IMR-90 (cell line): ENCODE data around the gene STAT1. TPM values are rescaled to one million over a fixed set of nuclear protein-coding genes. Genes with fewer than 3 reads are reported as not detected.

Experiments
- ATAC-seq: fragments of 200-7000 bp; cut with Tn5 transposase; 2 replicates; pipeline ENCODE4 v1.9.1; 2020; ENCODE audit warnings: low read depth, mild to moderate bottlenecking, moderate library complexity
- BruUV-seq: library from RNA; stranded (reverse); fragments of 400-500 nt; replicated peaks from 2 replicates; lab custom pipeline; 2021; lab: Mats Ljungman, UMichigan
- CTCF ChIA-PET: fragments of 300-600 bp; formaldehyde crosslinking; extraction: SDS; loops from one replicate; lab custom pipeline; 2021; ENCODE audit warnings: antibody characterized with exemption; lab: Yijun Ruan, JAX
- POLR2A ChIA-PET: fragments of 300-600 bp; sonication (Branson Sonifier 250); formaldehyde crosslinking; loops from one replicate; lab custom pipeline; 2022; ENCODE audit warnings: antibody characterized with exemption; ENCODE audit not compliant: unreplicated experiment; lab: Charles Lee
- DNase-seq: peaks from one replicate; pipeline ENCODE4 v3.0.0; 2013
- H2AFZ ChIP-seq: replicated peaks from 2 replicates; pipeline ENCODE3; 2013; ENCODE audit warnings: low read length, mild to moderate bottlenecking; ENCODE audit not compliant: poor library complexity
- H2AK5ac ChIP-seq: 2 replicates; pipeline ENCODE4 v1.6.1; 2013; ENCODE audit warnings: low read depth, low read length, inconsistent platforms
- H2AK9ac ChIP-seq: replicated peaks from 2 replicates; pipeline ENCODE3; 2013; ENCODE audit warnings: mild to moderate bottlenecking, low read depth, low read length, moderate library complexity; ENCODE audit not compliant: poor library complexity
- H2BK120ac ChIP-seq: 2 replicates; pipeline ENCODE4 v1.6.1; 2013; ENCODE audit warnings: low read depth, low read length, inconsistent platforms
- H2BK15ac ChIP-seq: 3 replicates; pipeline ENCODE4 v1.6.1; 2013; ENCODE audit warnings: low read depth, low read length, inconsistent platforms
- H2BK20ac ChIP-seq: 2 replicates; pipeline ENCODE4 v1.6.1; 2013; ENCODE audit warnings: low read depth, mild to moderate bottlenecking, inconsistent platforms, low read length, moderate library complexity
- H2BK5ac ChIP-seq: 2 replicates; pipeline ENCODE4 v1.6.1; 2013; ENCODE audit warnings: mild to moderate bottlenecking, low read depth, low read length, inconsistent platforms; ENCODE audit not compliant: poor library complexity, severe bottlenecking
- H3K14ac ChIP-seq: replicated peaks from 2 replicates; pipeline ENCODE4 v1.6.1; 2013; ENCODE audit warnings: low read depth, low read length, inconsistent platforms
- H3K18ac ChIP-seq: 2 replicates; pipeline ENCODE4 v1.6.1; 2013; ENCODE audit warnings: low read depth, low read length, control low read depth
- H3K23ac ChIP-seq: 2 replicates; pipeline ENCODE4 v1.6.1; 2013; ENCODE audit warnings: low read depth, low read length, inconsistent platforms
- H3K27ac ChIP-seq: 2 replicates; pipeline ENCODE4 v1.5.1; 2013; ENCODE audit warnings: mild to moderate bottlenecking, control low read depth, low read length; ENCODE audit not compliant: insufficient read depth
- H3K27me3 ChIP-seq: 2 replicates; pipeline ENCODE4 v1.6.1; 2013; ENCODE audit warnings: low read length; ENCODE audit not compliant: control insufficient read depth, insufficient read depth
- H3K36me3 ChIP-seq: 2 replicates; pipeline ENCODE4 v1.6.1; 2013; ENCODE audit warnings: low read length, mixed read lengths; ENCODE audit not compliant: control insufficient read depth, insufficient read depth
- H3K4ac ChIP-seq: 2 replicates; pipeline ENCODE4 v1.6.1; 2013; ENCODE audit warnings: low read depth, low read length, inconsistent platforms
- H3K4me1 ChIP-seq: 2 replicates; pipeline ENCODE4 v1.6.1; 2013; ENCODE audit warnings: low read length, mixed read lengths; ENCODE audit not compliant: control insufficient read depth, insufficient read depth
- H3K4me2 ChIP-seq: 2 replicates; pipeline ENCODE4 v1.6.1; 2013; ENCODE audit warnings: low read depth, mild to moderate bottlenecking, control low read depth, low read length, moderate library complexity
- H3K4me3 ChIP-seq: 2 replicates; pipeline ENCODE4 v1.5.1; 2013; ENCODE audit warnings: low read depth, mild to moderate bottlenecking, control low read depth, low read length, moderate library complexity; ENCODE audit not compliant: insufficient read depth
- H3K56ac ChIP-seq: 2 replicates; pipeline ENCODE4 v1.6.1; 2013; ENCODE audit warnings: low read length, inconsistent platforms; ENCODE audit not compliant: insufficient read depth; ENCODE audit errors: extremely low read depth
- H3K79me1 ChIP-seq, 2 experiments: 2 replicates each; pipeline ENCODE4 v1.6.1; 2013; ENCODE audit warnings: low read length in 2 of 2, inconsistent platforms in 1 of 2, low read depth in 1 of 2
- H3K9ac ChIP-seq: 2 replicates; pipeline ENCODE4 v1.6.1; 2013; ENCODE audit warnings: low read depth, low read length, control low read depth
- H3K9me1 ChIP-seq: 2 replicates; pipeline ENCODE4 v1.6.1; 2013; ENCODE audit warnings: low read length, inconsistent platforms; ENCODE audit not compliant: insufficient read depth
- H3K9me3 ChIP-seq: 2 replicates; pipeline ENCODE4 v1.6.1; 2013; ENCODE audit warnings: low read length; ENCODE audit not compliant: control insufficient read depth, insufficient read depth
- H4K20me1 ChIP-seq: 2 replicates; pipeline ENCODE4 v1.6.1; 2013; ENCODE audit warnings: low read length, inconsistent platforms; ENCODE audit not compliant: insufficient read depth
- H4K5ac ChIP-seq: 2 replicates; pipeline ENCODE4 v1.6.1; 2013; ENCODE audit warnings: mild to moderate bottlenecking, low read depth, low read length, control low read depth
- H4K8ac ChIP-seq, 2 experiments: 2 replicates each; pipeline ENCODE4 v1.6.1; 2013; ENCODE audit warnings: low read depth in 2 of 2, low read length in 2 of 2, control low read depth in 1 of 2, inconsistent platforms in 1 of 2
- H4K91ac ChIP-seq: 2 replicates; pipeline ENCODE4 v1.6.1; 2013; ENCODE audit warnings: low read depth, low read length, inconsistent platforms; ENCODE audit not compliant: insufficient read depth
- CEBPB ChIP-seq: IDR thresholded peaks from 2 replicates; pipeline ENCODE4 v1.6.1; 2012; ENCODE audit warnings: low read depth, low read length, improper control_type of control experiment
- MAFK ChIP-seq: IDR thresholded peaks from 2 replicates; pipeline ENCODE4 v1.6.1; 2012; ENCODE audit warnings: low read depth, low read length, improper control_type of control experiment
- MAZ ChIP-seq: IDR thresholded peaks from 2 replicates; pipeline ENCODE4 v1.6.1; 2012; ENCODE audit warnings: low read depth, mild to moderate bottlenecking, low read length, improper control_type of control experiment, moderate library complexity, borderline replicate concordance
- MXI1 ChIP-seq: IDR thresholded peaks from 2 replicates; pipeline ENCODE4 v1.6.1; 2012; ENCODE audit warnings: low read depth, mild to moderate bottlenecking, low read length, moderate library complexity, borderline replicate concordance
- NFE2L2 ChIP-seq: fragments of 150-350 bp; IDR thresholded peaks from 2 replicates; pipeline ENCODE4 v1.6.1; 2016; ENCODE audit warnings: low read depth, mild to moderate bottlenecking, low read length
- POLR2A ChIP-seq: IDR thresholded peaks from 2 replicates; pipeline ENCODE4 v1.6.1; 2012; ENCODE audit warnings: mild to moderate bottlenecking, low read depth, low read length
- RAD21 ChIP-seq: IDR thresholded peaks from 2 replicates; pipeline ENCODE4 v1.6.1; 2012; ENCODE audit warnings: low read length, improper control_type of control experiment
- RFX5 ChIP-seq: IDR thresholded peaks from 2 replicates; pipeline ENCODE4 v1.8.0; 2012; ENCODE audit warnings: low read depth, mild to moderate bottlenecking, low read length, moderate library complexity
- WGBS, 2 experiments: methylation state at CpG; one replicate each; pipeline versions ENCODE4 v1.1.5 to v1.1.7; 2013; ENCODE audit warnings: missing lambda C conversion rate in 2 of 2; ENCODE audit not compliant: insufficient read length in 1 of 2; ENCODE audit errors: extremely low coverage in 2 of 2; 5-methylcytosine and 5-hydroxymethylcytosine counted together
- dilution Hi-C: fragments of 300-500 bp; cut with HindIII; formaldehyde crosslinking; loops from one replicate; pipeline ENCODE4 v1.14.3; 2018; ENCODE audit warnings: low sequenced_read_pairs; ENCODE audit not compliant: unreplicated experiment
- in situ Hi-C: fragments of 300-500 bp; cut with MboI; formaldehyde crosslinking; loops from 3 replicates; pipeline ENCODE4 v1.14.3; 2019; ENCODE audit warnings: low sequenced_read_pairs, inconsistent platforms, mixed read lengths
- intact Hi-C: fragments of 100-400 bp; cut with micrococcal nuclease; formaldehyde crosslinking; loops from 2 replicates; pipeline ENCODE4 v1.10.0; 2022
- polyA plus RNA-seq, 3 experiments: library from polyadenylated mRNA; depleted of rRNA; stranded (reverse); fragments of >200 nt; gene quantifications; 2 replicates each; pipeline ENCODE4 v1.2.3, GENCODE V29; 2012; ENCODE audit warnings: low replicate concordance in 1 of 3
- total RNA-seq: library from RNA; depleted of rRNA; stranded (reverse); fragments of >200 nt; gene quantifications from 2 replicates; pipeline ENCODE4 v1.2.3, GENCODE V29; 2012
- TF ChIP-seq, protein P1 (sequence below): fragments of 150-350 bp; IDR thresholded peaks from 2 replicates; pipeline ENCODE4 v1.6.1; 2016; ENCODE audit warnings: low read depth, mild to moderate bottlenecking, low read length, moderate library complexity, borderline replicate concordance

STAT1 gene
- total and polyA plus RNA-seq, 2 of the 4 experiments (the other 2 are of a cell fraction), result 43.2 to 67.9 TPM

DNA sequence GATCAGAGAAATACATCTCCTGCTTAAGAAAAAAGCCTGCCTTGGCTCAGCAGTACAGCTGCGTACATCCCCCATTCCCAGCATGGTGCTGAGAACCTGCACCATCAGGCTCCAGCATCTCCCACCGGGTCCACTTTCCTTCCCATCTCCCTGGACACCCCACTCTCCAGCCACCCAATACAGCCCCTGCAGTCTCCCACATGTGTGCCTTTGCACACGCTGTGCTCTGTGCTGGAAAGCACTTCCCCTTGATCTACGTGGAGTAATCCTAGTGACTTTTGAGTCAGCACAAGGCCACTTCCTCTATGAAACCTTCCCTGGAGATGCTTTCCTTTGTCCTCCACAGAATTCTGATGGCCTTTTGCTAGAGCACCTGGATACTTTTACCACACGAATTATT, 17.0 kb downstream of the STAT1 start:
- TF ChIP-seq MAFK (no peak), NFE2L2 (no peak), MAZ (no peak), POLR2A (no peak), CEBPB (no peak), MXI1 (no peak), RFX5 (no peak), RAD21 (no peak)
- TF ChIP-seq, protein P1, sequence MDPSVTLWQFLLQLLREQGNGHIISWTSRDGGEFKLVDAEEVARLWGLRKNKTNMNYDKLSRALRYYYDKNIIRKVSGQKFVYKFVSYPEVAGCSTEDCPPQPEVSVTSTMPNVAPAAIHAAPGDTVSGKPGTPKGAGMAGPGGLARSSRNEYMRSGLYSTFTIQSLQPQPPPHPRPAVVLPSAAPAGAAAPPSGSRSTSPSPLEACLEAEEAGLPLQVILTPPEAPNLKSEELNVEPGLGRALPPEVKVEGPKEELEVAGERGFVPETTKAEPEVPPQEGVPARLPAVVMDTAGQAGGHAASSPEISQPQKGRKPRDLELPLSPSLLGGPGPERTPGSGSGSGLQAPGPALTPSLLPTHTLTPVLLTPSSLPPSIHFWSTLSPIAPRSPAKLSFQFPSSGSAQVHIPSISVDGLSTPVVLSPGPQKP, result no peak
- H2AK5ac ChIP-seq, result no peak overlapping the region

More for the DNA sequence above, 17.0 kb downstream of the STAT1 start:
- Histone ChIP-seq H2BK5ac (no peak overlapping the region), H4K8ac (no peak overlapping the region), H2AK9ac (no peak overlapping the region), H3K9me3 (no peaks in the 10 kb centered on the region), H3K79me1 (peaks cover 10 to 19% of the 10 kb centered on the region in 2 experiments), H3K4me3 (no peak overlapping the region), H3K4me1 (no peaks in the 10 kb centered on the region), H3K14ac (no peak overlapping the region), H2BK15ac (no peak overlapping the region), H3K9me1 (peaks cover 2% of the 10 kb centered on the region; the same call in 1 of the 2 replicates), H4K91ac (no peak overlapping the region), H3K4ac (no peak overlapping the region), H3K36me3 (peaks cover 61% of the 10 kb centered on the region), H3K23ac (no peak overlapping the region), H4K5ac (no peak overlapping the region), H2BK120ac (no peak overlapping the region), H3K27ac (no peak overlapping the region), H3K9ac (no peak overlapping the region), H3K27me3 (no peaks in the 10 kb centered on the region), H2AFZ (no peak overlapping the region), H3K18ac (no peak overlapping the region), H3K56ac (no peak overlapping the region), H3K4me2 (no peak overlapping the region), H4K20me1 (0 out of 2 replicates have a peak, but pooled peaks cover 4% of the 10 kb centered on the region), H2BK20ac (no peak overlapping the region)
- dilution Hi-C loops, result no loop called here
- DNase-seq, result no peak
- intact Hi-C loops, result no loop called here
- no peak for ATAC-seq
- in situ Hi-C loops, result no loop called here
- WGBS, 2 experiments, result 89% methylated on average over 1 of the region's 5 CpGs; no CpG with 5 or more reads in 1 of the 2 experiments
- POLR2A ChIA-PET, result no interaction called here
- BruUV-seq, result no TSS peak
- CTCF ChIA-PET, result no interaction called here
